NCI-H1436 (cell line): ENCODE measurements around the gene ADGRD1.

Source experiments
- DNase-seq: peaks from one replicate; lab custom pipeline; 2025; lab: John Stamatoyannopoulos, UW

The ADGRD1 gene

GRCh38 chr12:131091976-131092691 lies 138.4 kb downstream of the ADGRD1 start:
- no peak for DNase-seq

GRCh38 chr12:131092901-131093603 lies 139.3 kb downstream of the ADGRD1 start:
- no peak for DNase-seq

DNA sequence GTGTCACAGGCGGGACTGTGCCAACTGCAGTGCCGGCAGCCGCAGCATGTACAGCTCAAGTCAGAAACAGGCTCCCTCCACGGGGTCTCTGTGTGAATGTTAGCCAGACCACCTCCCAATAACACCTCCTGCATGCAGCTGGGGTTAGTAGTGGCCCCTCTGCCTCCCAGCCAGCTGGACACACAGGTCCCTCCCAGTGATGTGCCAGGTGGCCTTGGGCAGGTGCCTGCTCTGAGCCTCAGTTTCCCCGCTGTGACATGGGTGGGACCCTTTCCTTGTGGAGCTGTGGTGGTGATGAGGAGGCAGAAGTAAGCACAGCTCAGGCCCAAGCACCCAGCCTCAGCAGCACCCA lies 139.9 kb downstream of the ADGRD1 start:
- no peak for DNase-seq

DNA sequence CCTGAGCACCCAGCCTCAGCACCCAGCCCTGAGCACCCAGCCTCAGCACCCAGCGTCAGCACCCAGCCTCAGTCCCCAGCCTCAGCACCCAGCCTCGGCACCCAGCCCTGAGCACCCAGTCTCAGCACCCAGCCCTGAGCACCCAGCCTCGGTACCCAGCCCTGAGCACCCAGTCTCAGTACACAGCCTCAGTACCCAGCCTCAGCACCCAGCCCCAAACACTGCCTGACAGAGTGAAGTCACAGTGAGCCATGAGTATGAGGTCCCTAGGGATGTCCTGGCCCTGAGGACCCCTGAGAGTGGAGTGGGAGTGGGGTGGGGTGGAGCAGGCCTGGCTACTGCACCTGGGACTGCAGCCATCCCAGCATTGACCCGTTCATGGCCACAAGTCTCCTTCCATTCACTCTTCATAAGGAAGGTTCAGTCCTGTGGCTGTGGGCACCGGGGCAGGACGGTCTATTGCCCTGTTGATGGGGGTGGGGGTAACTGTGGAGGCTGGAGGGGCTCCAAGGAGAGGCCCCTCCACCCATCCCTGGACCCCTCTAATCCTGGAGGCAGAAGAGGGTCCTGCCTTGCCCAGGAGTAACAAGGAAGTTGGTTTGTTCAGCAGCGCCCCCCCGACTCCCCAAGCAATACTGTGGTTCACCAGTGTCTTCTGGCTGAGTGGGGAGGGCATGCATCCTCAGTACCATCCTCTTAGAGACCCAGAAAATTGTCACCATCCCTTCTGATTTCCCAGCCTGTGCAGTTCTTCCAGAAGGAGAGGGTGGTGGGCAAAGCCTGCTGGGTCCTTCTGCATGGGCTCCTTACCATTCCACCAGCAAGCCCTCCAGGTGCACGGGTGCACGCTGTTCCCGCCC lies 140.5 kb downstream of the ADGRD1 start:
- no peak for DNase-seq

DNA sequence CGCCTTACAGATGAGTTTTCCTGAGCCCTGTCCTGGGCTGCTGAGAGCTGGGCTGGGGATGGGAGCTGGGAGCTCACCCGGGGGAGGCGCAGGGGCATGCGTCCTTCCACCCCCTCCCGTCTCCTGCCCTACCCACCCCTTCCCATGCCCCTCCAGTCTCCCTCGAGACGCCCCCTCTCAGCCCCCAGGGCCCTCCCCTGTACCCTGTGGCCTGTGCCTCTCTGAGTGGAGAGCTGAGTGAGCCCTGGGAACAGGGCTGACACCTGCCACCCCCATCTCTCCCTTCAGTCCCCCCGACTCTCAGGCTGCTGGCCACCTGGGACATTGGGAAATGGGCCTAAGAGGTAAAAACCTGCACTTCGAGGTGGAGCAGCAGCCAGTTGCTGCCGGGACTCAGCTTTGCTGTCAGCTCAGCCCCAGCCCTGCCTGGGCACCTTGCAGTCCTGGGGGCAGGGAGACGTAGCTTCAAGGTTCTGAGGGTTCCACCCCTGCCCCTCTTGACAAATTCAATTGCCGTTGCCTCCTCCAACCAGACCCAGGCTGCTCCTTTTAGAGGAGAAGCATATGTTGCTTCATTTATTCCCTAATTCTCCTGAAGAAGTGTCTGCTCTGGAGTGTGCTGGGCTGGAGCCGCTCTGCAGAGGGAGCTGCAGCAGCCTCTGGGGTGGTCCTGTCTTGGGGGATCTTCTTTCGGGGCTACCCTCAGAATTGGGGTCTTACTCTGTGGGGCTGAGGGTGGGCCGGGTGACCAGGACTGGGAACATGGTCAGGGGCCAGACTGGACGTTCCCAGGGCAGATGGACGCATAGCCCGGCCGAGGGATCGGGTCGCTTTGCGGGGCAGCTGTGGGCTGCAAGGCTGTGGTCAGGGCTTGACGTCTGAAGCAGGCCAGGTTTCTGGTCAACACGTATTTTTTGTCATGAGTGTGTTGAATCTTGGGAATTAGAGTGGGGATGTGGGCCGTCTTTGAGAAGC lies 141.4 kb downstream of the ADGRD1 start:
- no peak for DNase-seq

GRCh38 chr12:131095826-131096680 lies 142.3 kb downstream of the ADGRD1 start:
- DNase-seq: no peak

- DNase-seq: no peak
These were observed 143.0 kb downstream of the ADGRD1 start for GRCh38 chr12:131096681-131097181.

DNA sequence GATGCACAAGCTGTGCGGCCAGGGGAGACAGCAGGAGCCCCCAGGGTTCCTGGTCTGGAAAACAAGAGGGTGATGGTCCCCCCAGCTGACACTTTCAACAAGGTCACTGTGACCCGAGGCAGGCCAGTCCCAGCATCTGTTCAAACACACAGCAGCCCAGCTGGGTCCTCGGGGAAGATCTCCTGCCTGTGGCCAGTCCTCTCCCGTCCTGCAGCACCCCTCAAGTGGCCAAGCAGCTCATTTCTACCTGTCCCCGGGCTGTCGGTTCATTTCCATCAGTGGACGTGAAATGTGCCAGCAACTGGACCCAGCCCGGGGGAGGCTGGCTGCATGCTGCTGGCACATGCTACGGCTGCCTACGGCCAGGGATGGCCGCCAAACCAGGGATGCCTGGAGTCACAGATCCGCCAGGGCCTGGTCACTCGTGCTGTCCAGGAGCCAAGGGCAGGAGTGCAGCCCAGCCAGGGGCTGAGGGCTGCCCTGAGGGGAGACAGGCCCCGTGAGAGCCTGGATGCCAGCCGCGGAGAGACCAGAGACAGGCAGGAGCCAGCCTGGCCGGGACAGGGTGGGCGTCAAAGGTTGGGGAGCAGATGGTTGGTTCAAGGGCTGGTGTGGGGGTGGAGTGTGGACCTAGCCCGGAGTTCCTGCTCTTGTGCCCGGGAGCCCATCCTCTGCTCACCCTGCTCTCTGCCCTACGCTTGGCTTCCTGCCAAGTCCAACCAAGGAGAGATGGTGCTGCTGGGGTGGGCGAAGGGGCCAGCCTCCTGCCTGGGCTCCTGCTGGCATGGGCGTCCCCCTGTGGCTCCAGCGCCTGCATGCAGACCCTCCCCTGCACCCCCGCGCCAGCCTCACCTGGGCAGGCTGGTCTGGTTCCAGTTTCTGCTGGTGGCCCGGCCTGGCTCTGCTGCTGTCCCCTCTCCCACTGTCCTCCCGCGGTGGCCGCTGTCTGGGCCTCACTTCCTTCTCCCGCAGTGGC lies 143.8 kb downstream of the ADGRD1 start:
- no peak for DNase-seq

GRCh38 chr12:131098178-131098981 lies 144.7 kb downstream of the ADGRD1 start:
- no peak for DNase-seq

- DNase-seq: no peak
These were observed 146.4 kb downstream of the ADGRD1 start for GRCh38 chr12:131100031-131100674.

- no peak for DNase-seq
These were observed 147.3 kb downstream of the ADGRD1 start for GRCh38 chr12:131101006-131101405.

DNA sequence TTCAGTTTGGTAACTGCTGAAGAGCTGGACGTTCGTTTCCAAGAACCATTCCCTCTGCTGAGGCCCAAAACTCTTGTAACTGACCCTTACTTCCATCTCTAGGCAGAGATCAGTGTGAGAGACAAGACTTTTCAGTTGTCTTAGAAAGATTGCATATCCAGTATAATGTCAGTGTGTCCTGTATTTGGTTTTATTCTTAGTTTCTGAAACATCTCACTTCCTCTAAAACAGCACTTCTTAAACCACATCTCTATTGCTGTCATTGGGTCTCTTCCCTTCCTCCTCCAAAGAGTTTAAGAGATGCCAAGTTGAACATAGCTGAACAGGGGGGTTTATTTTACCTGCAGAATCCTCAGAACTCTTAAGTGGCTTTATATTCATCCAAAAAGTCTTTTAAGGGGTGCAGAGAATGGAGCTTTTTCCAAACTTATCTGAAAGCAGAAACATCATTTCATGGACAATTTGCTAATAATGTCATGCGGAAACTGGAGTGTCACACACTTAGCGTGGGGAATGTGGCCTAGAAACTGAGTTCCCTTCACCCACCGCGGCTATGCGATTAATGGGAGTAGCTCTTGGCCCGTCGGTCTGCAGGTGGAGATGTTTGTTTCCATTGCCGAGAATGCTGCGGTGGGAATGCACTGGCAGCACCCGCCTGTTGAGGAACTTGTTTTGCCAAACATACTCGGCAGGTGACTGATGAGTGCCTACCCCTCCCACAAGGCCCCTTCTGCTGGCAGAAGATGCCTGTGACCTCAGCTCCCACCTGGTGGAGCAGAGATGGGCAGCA lies 148.2 kb downstream of the ADGRD1 start:
- no peak for DNase-seq

GRCh38 chr12:131102493-131102931 lies 148.8 kb downstream of the ADGRD1 start:
- no peak for DNase-seq

DNA sequence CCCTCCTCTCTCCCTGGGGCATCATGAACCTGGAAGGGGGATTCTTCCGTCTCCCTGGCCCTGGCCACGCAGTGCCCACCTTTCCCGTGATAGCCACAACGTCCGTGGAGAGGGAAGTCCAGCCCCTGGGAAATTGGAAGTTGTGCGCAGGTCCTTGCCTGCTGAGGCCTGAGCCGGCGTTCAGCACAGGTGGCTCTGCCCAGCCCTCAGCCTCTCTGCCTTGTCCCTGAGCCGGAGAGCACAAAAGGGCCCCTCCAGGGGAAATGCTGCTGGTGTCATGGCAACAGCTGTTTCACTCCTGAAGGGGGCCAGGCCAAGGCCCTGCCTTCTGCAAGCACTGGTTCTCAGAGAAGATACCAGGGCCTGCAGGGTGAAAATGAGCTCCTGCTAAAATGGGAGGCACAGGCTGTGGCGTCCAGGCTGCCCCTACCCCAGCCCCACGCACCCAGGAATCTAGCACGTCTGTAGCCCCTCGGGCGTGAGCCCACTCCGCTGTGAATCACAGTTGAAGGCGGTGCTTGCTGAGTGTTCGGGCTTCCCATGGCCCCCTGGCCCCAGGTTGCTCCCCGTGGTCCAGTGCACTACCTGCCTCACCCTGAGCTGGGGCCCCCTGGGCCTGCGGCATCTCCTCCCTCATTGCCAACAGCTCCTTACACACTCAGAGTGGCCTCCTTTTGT lies 149.4 kb downstream of the ADGRD1 start:
- DNase-seq: no peak

DNA sequence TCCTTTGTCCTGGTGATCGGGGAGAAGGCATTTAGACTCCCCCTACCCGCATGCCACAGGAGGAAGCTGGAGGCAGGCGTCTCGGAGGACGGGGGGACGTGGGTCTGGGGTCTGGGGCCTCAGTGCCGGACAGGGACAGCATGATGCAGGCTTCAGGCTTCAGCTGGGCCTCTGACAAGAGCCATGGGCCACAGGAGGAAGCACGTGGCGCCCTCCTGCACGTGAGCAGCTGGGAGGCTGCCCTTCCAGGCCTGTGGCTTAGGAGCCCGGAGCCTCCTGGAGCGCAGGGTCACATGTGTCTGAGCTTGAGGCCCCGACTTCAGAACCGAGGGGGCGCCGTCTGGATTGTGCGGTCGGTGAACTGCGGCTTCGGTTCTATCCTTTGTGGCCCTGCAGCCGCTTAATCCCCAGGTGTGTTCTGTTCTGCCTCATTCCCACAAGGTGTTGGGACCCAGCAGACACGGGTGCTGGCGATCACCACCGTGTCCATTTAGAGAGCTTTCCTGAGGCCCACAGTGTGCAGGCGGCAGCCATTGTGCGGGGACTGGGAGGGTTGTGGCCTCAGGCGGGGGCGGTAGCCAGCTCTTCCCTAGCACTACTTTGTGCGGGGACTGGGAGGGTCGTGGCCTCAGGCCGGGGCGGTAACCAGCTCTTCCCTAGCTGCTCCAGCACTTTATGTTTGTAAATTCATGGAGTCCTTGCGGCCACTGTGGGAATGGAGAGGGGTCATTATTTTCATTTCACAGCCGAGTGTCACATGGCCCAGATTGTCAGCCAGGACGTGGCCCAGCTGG lies 150.2 kb downstream of the ADGRD1 start:
- no peak for DNase-seq
